HG03442 (cell line): ENCODE results near the gene CD68.
A peak's percentile ranks its signal among the peaks of the same experiment; 100 is the strongest.
"Not testable (repeated sequence)": the region's sequence is repeated elsewhere in the genome, so short reads cannot be mapped to it uniquely, and the experiment has no call there.

Source experiments
- ATAC-seq: cut with Tn5 transposase; IDR thresholded peaks from one replicate; pipeline ENCODE4 v1.9.1; 2021; ENCODE audit warnings: mild to moderate bottlenecking, moderate library complexity; ENCODE audit not compliant: unreplicated experiment

Gene CD68

DNA sequence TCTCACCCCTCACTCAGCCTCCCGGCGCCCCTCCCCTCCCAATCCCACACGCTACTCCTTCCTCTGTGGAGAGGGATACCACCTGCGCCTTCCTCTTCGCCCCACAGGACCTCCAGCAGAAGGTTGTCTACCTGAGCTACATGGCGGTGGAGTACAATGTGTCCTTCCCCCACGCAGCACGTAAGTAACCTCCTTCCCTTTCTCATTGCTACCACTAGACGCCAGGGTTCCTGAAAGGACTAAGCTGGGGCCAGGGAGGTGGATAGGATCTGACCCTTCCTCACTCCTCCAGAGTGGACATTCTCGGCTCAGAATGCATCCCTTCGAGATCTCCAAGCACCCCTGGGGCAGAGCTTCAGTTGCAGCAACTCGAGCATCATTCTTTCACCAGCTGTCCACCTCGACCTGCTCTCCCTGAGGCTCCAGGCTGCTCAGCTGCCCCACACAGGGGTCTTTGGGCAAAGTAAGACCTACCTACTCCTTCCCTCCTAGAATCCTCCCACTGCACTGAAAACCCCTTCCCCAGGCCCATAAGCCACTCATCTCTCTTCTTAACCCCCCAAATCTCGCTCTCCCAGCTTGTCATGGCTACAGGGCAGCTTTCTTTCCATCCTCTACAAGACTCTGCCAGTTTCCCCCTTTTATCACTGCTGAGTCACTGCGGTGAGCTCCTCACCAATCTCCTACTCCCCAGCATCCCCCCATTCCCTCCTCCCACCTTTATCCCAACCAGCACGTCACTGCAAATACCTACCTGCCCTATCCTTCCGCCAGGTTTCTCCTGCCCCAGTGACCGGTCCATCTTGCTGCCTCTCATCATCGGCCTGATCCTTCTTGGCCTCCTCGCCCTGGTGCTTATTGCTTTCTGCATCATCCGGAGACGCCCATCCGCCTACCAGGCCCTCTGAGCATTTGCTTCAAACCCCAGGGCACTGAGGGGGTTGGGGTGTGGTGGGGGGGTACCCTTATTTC is 1.5 kb downstream of the CD68 start:
- no peak for ATAC-seq

DNA sequence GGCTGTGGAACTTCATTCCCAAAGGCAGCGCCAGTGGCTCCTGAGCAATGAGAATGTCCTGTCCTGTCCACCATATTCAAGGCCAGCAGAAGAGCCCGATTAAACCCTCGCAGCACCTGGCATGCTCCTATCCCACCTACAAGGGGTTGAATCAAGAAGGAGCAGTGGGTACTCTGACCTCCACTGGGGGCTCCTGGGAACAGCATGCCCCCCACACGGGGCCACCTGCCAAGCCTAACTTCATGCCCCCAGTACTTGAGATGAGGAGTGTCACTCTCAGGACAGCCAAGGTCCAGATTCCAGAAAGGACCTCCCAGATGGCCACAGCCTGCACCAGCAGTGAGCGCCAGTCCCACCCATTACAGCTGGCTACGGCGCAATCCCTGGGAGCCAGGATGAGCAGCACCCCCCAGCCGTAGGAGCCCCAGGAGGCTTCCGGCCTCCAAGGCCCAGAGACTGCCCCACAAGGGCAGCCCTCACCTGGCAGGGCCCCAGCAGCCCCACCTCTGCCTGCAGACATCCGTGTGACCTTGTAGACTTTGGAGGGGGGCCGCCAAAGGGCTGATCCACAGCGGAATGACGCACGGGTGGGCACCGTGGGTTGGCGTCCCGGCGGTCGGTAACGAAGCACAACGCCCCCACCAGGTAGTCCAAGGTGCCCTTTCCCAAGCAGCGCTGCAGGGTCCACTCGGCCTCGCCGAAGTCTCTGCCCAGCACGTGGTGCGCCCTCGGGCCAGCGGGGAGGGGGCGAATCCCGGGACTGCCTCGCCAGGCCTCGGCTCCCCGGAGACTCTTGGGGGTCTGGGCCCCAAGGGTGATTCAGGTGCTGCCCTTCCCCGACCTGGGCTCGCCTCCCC is 3.2 kb downstream of the CD68 start:
- no peak for ATAC-seq

DNA sequence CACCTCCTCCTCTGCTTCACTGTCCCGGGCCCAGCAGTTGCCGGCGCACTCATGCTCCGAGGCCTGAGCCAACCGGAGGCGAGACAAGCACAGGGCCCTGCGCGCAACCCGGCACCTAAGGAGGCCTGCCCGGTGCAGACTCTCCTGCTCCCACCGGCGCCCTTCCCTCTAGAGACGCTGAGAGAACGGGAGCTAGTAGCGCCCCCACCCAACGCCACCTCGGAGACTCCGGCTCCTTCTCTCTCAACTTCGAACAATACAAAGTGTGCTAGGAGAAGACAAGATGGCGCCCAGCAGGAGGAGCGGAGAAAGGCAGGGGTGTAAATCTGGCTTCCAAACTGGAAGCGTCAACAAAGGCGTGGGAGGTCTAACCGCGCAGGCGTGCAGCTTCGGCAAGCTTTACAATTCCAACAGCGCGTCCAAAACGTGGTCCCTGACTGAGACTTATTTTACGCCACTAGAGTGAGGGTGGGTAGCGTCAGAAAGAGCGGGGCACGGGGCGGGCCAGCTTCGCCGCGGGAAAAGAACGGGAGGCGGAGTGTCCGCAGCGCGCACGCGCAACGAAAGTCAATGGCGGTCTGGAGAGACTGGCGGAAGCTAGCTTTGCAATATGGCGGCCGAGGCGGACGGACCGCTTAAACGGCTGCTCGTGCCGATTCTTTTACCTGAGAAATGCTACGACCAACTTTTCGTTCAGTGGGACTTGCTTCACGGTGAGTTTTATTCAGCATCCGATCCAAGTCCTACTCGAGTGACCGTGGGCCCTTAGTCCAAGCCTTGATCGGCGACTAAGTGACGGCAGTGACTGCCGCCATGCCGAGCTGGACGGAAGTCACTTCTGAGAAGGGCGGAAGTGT is 4.0 kb downstream of the CD68 start, which contains the start of gene MPDU1:
MPDU1 (plus strand) TSS at position 600 of the 857 bp plus-strand sequence; CDS start at position 611, 11 bp downstream.
- peak; percentile 59 for ATAC-seq

DNA sequence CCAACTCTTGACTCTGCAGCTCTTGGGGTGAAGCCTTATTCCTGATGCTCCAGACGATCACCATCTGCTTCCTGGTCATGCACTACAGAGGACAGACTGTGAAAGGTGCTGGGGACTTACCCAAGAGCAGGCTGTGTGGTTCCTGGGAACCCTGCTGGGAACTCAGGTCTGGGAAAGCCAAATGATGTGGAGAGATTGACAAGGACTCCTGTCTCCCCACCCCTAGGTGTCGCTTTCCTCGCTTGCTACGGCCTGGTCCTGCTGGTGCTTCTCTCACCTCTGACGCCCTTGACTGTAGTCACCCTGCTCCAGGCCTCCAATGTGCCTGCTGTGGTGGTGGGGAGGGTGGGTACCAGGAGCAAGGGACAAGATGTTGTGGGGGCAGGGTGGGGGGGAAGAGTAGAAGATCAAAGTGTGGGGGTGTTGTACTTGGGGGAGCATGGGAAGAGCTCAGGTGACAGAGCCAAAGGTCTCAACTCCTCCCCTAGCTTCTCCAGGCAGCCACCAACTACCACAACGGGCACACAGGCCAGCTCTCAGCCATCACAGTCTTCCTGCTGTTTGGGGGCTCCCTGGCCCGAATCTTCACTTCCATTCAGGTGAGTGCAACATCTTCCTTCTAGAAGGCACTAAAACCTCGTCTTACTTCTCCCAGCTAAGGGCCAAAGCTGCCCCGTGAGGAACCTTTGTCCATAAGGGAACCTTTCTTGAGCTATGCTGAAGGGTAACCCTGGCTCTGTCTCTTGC is 7.4 kb downstream of the CD68 start:
- no peak for ATAC-seq

DNA sequence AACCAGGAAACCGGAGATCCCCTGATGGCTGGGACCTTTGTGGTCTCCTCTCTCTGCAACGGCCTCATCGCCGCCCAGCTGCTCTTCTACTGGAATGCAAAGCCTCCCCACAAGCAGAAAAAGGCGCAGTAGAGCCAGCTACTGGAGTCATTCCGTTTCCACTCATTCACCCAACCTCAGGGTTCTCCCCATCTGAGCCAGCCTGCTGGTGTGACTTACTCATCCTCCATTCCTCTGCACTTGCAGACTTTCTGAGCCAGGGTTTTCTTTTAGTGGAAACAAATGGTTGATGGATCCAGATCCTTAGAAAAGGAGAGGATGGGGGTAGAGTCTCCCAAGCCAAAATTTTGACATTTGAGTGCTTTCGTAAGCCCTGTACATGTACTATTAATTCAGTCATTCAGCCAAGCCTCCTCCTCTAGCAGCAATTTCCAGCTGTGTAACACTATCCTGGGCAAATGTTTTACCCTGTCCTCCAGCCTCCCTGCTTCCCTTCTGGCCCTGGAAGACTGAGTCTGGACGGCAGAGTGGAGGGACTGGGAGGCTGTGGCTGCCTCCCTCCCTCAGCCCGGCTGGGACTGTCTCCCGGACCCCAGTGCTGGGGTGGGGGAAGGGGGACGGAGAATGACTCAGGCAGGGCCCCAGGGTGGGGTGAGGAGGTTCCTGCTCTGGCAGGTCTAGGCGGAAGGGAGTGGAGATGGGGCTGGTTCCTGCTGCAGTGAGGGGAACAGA is 8.1 kb downstream of the CD68 start:
- no peak for ATAC-seq

DNA sequence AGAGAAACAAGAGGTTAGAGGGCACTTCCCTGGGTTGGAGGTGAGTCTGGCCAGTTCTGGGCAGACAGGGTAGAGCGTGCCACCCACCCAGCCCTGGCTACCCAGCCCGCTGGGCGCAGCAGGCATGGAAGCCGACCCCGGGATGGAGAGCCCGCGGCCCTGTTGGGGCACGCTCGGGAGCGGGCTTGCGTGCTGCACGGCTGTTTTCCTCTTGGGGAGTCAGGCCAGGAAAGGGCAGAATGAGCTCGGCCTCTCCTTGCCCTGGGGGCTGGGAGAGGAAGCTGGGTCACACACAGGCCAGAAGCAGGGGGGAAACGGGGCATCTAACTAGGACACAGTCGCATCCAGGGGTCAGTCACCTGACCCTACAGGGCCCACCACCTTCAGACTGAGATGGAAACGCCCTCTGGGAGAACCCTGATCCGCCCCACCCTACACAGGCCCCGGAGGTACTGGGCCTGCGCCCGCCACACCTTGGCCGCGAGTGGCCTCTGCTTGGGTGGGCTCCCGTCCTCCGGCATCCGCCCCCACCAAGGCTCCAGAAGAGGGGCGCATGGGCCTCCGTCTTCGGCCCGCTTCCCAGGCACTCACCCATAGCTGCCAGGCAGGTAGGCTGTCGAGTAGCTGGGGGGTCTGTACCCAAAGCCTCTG is 9.2 kb downstream of the CD68 start:
- ATAC-seq, result no peak

DNA sequence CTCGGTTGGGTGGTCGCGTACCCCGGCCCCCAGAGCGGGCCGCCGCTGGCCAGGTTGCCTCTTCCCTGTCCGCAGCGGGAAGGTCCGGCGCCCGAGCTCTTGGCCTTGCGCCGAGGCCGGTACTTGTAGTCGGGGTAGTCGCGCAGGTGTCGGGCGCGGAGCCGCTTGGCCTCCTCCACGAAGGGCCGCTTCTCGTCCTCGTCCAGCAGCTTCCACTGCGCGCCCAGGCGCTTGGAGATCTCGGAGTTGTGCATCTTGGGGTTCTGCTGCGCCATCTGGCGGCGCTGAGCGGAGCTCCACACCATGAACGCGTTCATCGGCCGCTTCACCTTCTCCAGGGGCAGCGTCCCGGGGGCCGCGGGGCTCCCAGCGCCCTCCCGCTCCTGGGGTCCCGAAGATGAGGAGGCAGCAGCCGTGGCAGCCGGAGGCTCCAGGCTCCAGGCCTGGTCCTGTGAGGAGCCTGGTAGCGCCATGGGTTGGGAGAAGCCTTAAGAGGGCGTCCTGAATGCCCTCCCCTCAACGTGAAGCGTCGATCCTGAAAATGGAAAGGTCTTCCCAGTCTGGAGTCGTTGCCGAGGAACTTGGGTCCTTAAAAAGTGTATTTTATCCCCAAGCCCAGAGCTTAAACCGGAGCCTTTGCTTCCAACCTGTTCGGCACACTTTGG is 9.9 kb downstream of the CD68 start:
- ATAC-seq, result no peak

DNA sequence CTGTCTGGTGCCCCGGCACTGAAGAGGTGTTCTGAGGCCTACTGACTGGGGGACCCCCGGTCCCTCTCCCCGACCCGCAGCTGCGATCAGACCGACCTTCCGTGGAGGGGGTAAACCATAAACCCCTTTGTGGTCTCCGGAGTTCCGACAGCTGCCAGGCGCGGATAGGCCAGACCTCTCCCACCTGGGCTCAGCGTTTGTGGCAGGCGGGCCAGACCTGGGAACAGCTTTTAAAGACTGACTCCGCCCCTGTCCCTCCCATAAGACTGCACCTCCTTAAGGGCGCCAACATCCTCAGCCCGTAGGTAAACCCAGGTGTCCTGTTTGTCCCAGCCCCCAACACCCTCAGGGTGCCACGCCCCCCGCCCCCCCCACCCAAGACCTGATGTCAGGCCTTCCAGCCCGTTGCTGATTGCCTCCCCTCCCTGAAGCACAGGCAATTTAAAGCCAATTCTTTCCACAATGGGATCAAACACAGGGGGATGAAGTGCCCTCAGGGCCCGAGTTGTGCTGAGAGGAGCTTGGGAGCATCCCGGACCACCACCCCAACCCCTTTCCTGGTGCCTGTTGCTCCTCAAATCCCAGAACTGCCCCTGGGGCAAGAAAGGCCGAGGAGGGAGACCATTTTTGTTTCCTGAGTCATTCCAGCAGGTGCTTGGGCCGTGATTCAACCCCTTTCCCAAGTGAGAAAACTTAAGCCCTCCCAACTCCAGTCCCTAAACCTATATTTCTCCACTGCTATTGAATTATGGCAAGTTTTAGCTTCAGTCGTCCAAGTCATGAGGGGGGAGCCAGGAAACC is 10.7 kb downstream of the CD68 start, which contains the start of gene SOX15:
SOX15 (minus strand) TSS at position 204 of the 801 bp plus-strand sequence. CDS start 418 bp downstream, outside the sequence.
- ATAC-seq, result no peak

DNA sequence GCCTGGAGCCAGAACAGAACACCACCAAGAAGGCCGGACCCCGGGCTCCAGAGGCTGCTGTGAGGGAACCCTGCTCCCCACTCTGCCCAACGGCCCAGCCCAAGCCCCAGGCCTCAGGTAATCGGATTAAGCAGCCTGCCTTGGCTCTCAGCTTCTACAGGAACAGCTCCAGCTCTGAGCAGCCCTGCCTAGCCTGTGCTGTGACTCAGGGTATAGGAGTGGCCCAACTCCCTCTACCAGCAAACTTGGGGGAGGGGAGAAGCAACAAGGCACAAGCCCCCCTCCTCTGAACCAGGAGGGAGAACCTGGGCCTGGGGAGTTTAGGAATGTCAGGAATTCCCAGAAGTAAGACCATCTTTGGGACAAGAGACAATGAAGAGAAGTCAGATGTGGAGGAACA is 11.3 kb downstream of the CD68 start:
- ATAC-seq, result no peak

DNA sequence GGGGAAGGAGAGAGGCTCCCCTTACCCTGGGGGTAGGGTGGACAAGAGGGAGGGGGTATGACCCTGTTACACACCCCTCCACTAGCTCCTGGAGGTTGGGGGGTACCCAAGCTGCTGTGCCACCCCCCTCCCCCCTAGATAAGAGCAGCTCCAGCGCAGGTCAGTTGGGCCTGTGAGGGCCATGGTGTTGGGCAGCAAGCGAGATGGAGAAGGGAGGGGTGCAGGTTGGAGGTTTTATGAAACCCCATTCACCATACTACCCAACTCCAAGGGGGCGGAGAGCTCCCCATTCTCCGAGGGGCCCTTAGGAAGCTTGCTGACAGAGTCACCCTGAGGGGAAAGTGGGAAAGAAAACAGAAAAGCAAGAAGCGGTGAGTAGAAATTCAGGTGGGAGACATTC is 12.2 kb downstream of the CD68 start:
- ATAC-seq, result no peak

DNA sequence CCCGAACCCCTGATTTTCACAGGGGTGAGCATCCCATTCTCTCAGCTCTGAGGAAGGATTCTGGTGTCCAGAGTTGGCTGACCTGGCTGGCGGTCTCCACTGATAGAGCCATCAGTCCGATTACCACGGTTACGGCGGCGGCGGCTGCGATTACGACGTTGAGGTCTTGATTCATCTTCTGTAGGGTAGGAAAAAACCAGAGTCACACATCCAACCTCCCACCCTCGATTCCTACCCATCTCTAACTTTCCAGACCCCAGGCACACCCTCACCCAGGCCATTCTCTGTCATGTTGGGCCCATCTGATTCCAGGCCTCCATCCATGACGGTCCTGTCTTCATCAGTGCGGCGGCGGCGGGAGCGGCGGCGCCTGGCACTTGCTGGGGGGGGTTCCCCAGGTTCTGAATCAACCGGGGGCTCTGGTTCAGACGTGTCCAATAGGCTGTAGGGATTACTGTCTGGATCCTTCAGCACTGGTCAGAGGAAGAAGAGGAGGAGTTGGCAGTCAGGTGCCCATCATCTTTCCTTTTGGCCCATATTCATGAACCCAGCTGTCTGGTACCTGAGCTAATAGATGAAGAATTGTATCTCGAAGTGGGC is 13.1 kb downstream of the CD68 start:
- no peak for ATAC-seq

DNA sequence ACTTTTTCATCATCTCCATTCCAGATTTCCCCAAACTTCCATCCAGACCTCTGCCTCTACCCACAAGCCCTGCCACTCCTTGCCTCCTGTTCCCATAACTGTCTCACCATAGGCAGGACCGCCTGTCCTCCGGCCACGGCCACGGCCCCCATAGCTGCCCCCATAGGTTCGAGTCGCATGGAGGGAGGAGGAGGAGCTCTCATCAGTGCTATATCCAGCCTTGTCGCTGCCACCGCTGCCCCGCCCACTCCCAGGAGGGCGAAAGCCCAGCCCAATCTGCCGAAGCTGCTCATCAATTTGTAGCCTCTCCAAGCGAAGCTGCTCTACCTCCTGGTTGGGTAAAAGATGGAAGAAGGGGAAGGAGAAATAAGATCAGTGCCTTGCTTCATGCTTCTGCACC is 13.9 kb downstream of the CD68 start:
- no peak for ATAC-seq

DNA sequence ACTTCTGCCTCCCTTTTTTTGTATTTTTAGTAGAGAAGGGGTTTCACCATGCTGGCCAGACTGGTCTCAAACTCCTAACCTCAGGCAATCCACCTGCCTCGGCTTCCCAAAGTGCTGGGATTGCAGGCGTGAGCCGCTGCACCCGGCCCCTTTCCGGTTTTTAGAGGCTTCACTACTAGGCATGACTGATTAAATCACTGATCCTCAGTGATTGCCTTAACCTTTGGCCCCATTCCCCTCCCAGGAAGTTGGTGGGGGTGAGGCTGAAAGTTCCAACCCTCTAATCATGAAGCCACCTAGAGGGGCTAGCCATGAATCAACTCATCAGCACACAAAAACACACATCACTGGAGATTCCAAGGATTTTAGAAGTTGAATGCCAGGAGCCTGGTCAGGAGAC is 18.1 kb downstream of the CD68 start:
- ATAC-seq, result not testable (repeated sequence)

DNA sequence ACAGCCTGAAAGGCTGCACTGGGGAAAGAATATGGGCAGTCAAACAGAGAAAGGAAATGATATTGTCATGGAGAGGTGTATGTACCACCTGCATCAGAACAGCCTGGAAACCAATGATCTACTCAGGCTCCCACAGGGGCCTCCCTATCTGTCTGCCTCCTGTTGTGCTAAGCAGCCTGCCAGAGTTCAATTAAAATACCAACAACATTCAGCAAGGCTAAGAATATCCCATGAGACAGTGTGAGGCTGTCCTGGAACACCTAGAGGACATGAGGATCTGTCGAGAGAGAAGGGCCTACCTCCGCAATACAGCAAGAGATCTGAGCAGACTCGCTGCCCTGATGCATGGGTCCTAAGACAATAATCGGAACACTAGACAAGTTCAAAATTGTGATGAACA is 26.8 kb downstream of the CD68 start:
- ATAC-seq, result no peak

DNA sequence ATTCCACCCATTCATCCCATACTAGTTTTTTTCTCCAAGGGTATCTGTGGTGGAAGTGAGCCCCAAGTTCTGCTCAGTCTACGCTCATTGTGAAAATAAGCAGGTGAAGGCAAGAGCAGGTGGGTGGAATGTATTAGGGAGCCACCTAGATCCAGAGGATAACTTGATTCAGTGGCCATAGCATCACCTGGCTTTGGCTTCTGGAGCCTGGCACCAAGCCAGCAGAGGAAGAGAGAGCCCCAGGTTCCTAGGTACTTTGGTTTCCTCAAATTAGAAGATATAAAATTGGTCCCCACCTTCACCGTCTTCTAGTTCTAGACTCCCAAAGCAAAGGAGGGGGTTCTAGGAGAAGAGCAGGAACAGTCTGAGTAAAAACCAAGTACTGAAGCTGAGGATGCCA is 31.2 kb downstream of the CD68 start:
- ATAC-seq, result no peak

DNA sequence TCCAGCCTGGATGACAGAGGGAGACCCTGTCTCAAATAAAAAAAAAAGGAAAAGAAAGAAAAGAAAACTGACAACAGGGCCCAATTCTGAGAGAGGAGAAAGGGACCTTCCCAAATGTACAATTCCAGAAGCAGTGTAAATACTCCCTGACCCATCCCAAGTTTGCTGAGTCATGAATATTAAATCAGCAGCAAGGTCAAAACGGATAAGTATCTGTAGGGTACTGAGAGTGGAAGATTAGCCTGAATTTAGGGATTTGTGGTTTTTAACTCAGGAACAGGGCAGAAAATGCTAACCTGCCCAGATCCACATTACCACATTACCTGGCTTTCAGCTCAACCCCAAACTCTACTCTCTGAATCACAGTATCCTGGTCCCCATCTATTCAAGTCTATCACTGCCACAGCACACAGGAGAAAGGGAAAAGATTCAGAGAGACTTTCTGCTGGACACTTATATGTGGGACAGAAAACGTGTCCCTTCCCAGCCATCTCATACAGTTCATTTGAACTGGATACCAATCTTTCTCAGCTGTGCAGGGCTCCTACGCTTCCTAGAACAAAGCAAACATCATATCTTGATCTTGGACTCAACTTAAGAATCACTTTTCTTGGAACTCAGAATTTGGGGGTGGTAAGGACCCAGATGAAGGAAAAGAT is 32.3 kb downstream of the CD68 start:
- no peak for ATAC-seq

DNA sequence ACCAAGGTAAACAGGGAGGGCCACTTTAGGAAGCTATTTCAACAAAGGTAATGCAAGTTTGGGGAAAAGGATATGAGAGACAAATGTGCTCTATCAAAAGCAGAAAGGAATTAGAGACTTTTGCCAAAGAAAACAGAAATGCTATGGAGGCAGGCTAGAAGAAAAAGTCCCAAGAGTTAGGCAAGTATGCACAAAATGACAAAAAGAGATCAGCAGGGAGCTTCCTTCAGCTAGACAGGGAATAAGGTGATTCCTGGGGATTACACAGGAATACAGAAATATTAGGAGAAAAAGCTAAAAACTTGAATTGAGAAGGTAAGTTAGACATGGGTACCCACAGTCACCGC is 32.8 kb downstream of the CD68 start:
- no peak for ATAC-seq
